GM10248 (cell line): Measurements from ENCODE around the gene PURA.

Source experiments
- CTCF ChIA-PET: fragments of 300-600 bp; sonication (Branson Sonifier 250); formaldehyde crosslinking; extraction: SDS; loops from one replicate; lab custom pipeline; 2021; ENCODE audit warnings: antibody characterized with exemption; lab: Yijun Ruan, JAX
- POLR2A ChIA-PET: fragments of 350-650 bp; sonication (Branson Sonifier 250); formaldehyde crosslinking; extraction: SDS; loops from one replicate; lab custom pipeline; 2020; ENCODE audit warnings: antibody characterized with exemption; lab: Yijun Ruan, JAX
- DNase-seq: peaks from one replicate; pipeline ENCODE4 v3.0.0; 2012; ENCODE audit errors: extremely low spot score
- TF ChIP-seq, protein P1 (sequence below): IDR thresholded peaks from 2 replicates; pipeline ENCODE4 v1.5.1; 2012; ENCODE audit warnings: mild to moderate bottlenecking, low read depth; ENCODE audit errors: extremely low read depth, missing control alignments, control extremely low read depth

PURA gene

DNA sequence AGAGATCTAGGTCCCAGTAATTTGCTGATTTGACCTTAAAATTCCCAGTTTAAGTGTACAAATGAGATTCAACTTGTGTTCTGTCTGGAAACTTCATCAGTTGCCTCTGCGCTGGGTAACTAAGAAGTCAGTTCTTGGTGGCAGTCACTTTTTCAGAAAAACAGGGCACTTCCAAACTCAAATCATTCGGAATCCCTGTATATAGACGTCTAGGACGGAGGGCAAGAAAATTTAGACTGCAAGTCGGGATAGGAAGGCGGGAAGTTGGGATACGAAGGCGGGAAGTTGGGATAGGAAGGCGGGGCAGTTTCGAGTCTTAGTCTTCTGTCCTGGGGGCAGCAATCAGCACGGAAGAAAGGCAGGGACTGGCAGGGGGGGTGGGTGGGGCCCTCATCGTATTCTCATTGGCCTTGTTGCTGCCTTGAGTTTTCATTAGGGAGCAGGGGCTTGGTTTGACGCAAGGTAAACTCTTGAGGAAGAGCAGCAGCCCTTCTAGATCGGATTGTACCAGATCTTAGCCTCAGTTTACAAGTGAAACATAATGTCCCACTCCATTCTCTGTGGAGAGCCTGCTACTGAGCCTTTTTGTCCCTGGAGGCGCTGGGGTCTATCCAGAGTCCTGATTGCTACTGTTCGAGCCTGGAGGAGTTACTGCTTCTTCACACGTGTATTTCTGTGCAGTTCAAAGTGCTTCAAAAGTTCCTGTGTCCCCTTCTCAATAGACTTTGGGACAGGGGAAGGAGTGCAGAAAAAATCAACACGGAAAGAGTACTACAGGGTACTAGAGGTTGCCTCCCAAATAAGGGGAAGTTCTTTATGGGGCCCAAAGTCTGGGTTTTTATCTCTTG is 2.7 kb upstream of the PURA start:
- CTCF ChIA-PET, result interaction anchor here (1.3 to 1.6 kb wide), 2 partner anchors 11 to 33 kb away, joined by 3 to 4 read pairs; no protein-coding TSS in a partner anchor
- DNase-seq, result no peak
- TF ChIP-seq, protein P1, sequence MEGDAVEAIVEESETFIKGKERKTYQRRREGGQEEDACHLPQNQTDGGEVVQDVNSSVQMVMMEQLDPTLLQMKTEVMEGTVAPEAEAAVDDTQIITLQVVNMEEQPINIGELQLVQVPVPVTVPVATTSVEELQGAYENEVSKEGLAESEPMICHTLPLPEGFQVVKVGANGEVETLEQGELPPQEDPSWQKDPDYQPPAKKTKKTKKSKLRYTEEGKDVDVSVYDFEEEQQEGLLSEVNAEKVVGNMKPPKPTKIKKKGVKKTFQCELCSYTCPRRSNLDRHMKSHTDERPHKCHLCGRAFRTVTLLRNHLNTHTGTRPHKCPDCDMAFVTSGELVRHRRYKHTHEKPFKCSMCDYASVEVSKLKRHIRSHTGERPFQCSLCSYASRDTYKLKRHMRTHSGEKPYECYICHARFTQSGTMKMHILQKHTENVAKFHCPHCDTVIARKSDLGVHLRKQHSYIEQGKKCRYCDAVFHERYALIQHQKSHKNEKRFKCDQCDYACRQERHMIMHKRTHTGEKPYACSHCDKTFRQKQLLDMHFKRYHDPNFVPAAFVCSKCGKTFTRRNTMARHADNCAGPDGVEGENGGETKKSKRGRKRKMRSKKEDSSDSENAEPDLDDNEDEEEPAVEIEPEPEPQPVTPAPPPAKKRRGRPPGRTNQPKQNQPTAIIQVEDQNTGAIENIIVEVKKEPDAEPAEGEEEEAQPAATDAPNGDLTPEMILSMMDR, result no peak
- POLR2A ChIA-PET, result no interaction called here

DNA sequence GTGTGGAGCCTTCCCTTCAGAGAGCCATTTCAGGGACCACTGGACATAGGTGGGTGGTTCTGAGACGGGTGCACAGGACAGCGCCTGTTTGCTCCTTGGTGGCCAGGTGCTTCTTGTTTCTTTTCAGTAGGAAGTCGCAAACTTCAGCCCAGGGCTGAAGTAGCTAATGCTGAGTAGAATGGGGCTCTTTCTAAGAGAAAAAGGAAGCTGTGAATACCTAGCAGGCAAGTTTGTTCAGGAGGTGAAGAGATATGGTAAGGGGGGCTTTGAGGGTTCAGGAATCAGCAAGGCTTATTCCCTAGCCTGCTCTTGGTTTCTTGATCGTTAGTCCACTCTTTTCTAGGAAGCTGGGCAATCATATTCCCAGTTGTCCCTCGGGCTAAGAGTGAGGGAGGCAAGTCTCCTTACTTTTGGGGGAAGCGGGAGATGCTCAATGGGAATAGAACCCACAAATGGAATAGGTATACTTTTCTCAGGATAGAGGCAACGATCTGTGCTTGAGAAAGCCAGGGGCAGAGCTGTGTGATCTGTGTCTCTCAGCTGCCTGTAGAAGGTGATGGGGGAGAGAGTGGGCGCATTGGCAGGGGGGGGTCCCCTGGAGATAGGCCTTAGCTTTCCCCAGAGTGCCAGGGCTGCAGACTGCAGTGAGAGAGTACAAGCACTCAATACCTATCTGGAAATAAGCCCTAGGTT is 1.9 kb upstream of the PURA start:
- DNase-seq, result peak; percentile 13
- POLR2A ChIA-PET, result interaction anchor here (0.6 kb wide), 1 partner anchor 76 kb away, joined by 4 read pairs; no protein-coding TSS in a partner anchor
- CTCF ChIA-PET, result interaction anchor here (0.5 to 1.9 kb wide), 14 partner anchors 10 to 239 kb away, joined by 3 to 12 read pairs (median 4); no protein-coding TSS in a partner anchor
- TF ChIP-seq, protein P1, result no peak

DNA sequence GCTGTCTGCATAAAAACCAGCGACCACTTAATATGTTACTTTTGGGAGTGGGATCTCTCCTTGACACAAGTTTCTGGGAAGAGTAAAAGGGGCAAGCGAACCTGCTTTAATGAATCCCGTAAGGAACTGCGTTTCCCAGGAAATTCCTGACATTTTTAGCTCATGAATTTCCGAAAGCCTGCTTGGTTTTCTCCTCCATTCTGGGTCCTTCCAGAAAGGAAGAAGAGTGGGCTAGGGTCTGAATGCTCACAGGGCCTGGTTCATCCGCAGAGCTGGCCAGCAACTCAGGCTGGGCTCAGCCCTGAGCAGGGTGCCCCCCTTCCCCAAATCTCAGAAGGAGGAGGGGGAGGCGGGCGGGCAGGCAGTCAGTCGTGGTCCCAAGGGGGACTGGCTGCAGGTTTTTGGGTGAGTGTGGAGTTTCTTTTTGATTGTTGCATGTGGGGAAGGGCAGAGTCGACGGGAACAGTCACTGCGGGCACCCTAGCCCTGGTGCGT is 1.2 kb upstream of the PURA start:
- peak; percentile 18 for DNase-seq
- CTCF ChIA-PET, result interaction anchor here (0.5 to 1.9 kb wide), 14 partner anchors 9 to 238 kb away, joined by 3 to 12 read pairs (median 4); no protein-coding TSS in a partner anchor
- POLR2A ChIA-PET, result interaction anchor here (0.6 kb wide), 1 partner anchor 33 kb away, joined by 3 read pairs; no protein-coding TSS in a partner anchor
- TF ChIP-seq, protein P1, result no peak

DNA sequence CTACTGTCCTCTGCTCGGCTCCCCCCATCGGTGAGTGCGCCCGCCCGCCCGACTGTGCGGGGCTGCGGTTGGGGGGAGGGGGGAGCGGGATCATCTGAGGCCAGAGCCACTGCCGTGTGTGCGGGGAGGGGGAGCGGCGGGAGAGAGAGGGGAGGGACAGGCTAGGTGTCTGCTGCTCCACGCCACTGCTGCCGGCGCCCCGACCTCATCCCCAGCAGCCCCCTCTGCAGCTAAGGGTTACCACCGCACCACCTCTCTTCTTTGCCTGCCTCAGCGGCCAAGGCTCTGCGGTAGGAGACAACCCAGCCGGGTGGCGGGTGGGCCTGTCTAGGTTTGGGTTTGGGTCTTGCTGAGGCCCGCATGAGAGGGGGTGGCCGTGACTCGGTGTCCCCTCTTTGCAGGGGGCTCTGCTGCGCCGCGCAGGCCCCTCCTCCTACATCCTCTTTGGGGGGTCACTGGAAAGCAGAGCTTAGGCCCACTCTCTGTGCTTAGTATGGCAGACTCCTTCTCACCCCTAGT is 670 bp upstream of the PURA start:
- peak; percentile 26 for DNase-seq
- CTCF ChIA-PET, result interaction anchor here (1.0 to 2.4 kb wide), 11 partner anchors 8 to 144 kb away, joined by 3 to 12 read pairs (median 5); no protein-coding TSS in a partner anchor
- POLR2A ChIA-PET, result interaction anchor here (0.6 kb wide), 1 partner anchor 33 kb away, joined by 3 read pairs; no protein-coding TSS in a partner anchor

DNA sequence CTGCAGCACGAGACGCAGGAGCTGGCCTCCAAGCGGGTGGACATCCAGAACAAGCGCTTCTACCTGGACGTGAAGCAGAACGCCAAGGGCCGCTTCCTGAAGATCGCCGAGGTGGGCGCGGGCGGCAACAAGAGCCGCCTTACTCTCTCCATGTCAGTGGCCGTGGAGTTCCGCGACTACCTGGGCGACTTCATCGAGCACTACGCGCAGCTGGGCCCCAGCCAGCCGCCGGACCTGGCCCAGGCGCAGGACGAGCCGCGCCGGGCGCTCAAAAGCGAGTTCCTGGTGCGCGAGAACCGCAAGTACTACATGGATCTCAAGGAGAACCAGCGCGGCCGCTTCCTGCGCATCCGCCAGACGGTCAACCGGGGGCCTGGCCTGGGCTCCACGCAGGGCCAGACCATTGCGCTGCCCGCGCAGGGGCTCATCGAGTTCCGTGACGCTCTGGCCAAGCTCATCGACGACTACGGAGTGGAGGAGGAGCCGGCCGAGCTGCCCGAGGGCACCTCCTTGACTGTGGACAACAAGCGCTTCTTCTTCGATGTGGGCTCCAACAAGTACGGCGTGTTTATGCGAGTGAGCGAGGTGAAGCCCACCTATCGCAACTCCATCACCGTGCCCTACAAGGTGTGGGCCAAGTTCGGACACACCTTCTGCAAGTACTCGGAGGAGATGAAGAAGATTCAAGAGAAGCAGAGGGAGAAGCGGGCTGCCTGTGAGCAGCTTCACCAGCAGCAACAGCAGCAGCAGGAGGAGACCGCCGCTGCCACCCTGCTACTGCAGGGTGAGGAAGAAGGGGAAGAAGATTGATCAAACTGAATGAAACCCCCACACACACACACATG is 654 bp downstream of the PURA start:
- POLR2A ChIA-PET, result no interaction called here
- TF ChIP-seq, protein P1, result no peak
- CTCF ChIA-PET, result interaction anchor here (0.7 to 2.4 kb wide), 4 partner anchors 9 to 40 kb away, joined by 3 to 12 read pairs (median 4); no protein-coding TSS in a partner anchor
- DNase-seq, result peak; percentile 38

More for the DNA sequence above, 670 bp upstream of the PURA start:
- TF ChIP-seq, protein P1, result no peak
